ENCODE measurements around the gene H1-8. TPM values are rescaled to one million over a fixed set of nuclear protein-coding genes. Genes with fewer than 3 reads are reported as not detected.
A peak's percentile ranks its signal among the peaks of the same experiment; 100 is the strongest.
"Not testable (repeated sequence)": the region's sequence is repeated elsewhere in the genome, so short reads cannot be mapped to it uniquely, and the experiment has no call there.

The H1-8 gene
- total and polyA plus RNA-seq, 11 donors: not detected

DNA sequence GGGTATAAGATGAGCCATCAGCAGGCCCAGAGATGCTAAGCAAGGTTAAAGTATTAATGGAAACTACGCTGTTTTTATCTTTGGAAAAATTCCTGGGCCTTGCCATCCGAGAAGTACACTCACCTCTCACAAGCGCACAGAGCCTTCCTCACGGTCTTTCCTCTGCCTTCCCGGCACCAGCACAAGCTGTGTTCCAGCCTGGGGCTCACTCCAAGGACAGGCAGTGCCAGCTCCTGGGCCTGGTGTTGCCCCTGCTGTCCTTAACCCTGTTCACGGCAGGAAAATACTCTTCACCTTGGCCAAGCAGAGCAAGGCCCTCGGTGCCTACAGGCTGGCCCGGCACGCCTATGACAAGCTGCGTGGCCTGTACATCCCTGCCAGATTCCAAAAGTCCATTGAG lies 28.9 kb upstream of the H1-8 start:
- H3K9me3 ChIP-seq: no peaks in the 10 kb centered on the region
- WGBS, 4 donors: 82 to 96% (median 88%) methylated on average over 10 of the region's 10 CpGs
- no peaks in the 10 kb centered on the region for H3K27me3 ChIP-seq
- peak; percentile 23 to 60 (median 40) for ATAC-seq
- no peak for TF ChIP-seq POLR2A (IDR thresholded peaks at IDR 0.05)
- TF ChIP-seq, protein P1, sequence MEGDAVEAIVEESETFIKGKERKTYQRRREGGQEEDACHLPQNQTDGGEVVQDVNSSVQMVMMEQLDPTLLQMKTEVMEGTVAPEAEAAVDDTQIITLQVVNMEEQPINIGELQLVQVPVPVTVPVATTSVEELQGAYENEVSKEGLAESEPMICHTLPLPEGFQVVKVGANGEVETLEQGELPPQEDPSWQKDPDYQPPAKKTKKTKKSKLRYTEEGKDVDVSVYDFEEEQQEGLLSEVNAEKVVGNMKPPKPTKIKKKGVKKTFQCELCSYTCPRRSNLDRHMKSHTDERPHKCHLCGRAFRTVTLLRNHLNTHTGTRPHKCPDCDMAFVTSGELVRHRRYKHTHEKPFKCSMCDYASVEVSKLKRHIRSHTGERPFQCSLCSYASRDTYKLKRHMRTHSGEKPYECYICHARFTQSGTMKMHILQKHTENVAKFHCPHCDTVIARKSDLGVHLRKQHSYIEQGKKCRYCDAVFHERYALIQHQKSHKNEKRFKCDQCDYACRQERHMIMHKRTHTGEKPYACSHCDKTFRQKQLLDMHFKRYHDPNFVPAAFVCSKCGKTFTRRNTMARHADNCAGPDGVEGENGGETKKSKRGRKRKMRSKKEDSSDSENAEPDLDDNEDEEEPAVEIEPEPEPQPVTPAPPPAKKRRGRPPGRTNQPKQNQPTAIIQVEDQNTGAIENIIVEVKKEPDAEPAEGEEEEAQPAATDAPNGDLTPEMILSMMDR (IDR thresholded peaks at IDR 0.05): no peak
- peak in 1 of 5 donors; percentile 53 for DNase-seq
- peaks cover 0 to 11% (median 2%) of the 10 kb centered on the region in 12 donors for H3K4me1 ChIP-seq
- peaks cover 0 to 50% (median 16%) of the 10 kb centered on the region in 9 donors for H3K36me3 ChIP-seq
- no peak overlapping the region for H3K4me3 ChIP-seq
- no peak overlapping the region for H3K27ac ChIP-seq
- intact Hi-C loops (cut with DNase I): no loop called here

- Histone ChIP-seq H3K4me1 (peaks cover 0 to 11% (median 2%) of the 10 kb centered on the region in 12 donors), H3K36me3 (peaks cover 0 to 55% (median 16%) of the 10 kb centered on the region in 9 donors), H3K9me3 (no peaks in the 10 kb centered on the region), H3K4me3 (no peak overlapping the region), H3K27ac (no peak overlapping the region), H3K27me3 (no peaks in the 10 kb centered on the region)
- intact Hi-C loops (cut with DNase I): no loop called here
- 97 to 100% (median 97%) methylated on average over 6 of the region's 6 CpGs for WGBS, 4 donors
- TF ChIP-seq POLR2A (IDR thresholded peaks at IDR 0.05): no peak
- TF ChIP-seq, protein P1 (IDR thresholded peaks at IDR 0.05): no peak
- no peak for DNase-seq
- ATAC-seq: no peak
Measured at GRCh38 chr3:129514563-129514962, 28.4 kb upstream of the H1-8 start.

- Histone ChIP-seq H3K36me3 (peaks cover 0 to 58% (median 16%) of the 10 kb centered on the region in 9 donors), H3K4me1 (peaks cover 0 to 11% (median 2%) of the 10 kb centered on the region in 12 donors)
- H3K27me3 ChIP-seq; H3K9me3 ChIP-seq; DNase-seq; ATAC-seq; H3K27ac ChIP-seq; H3K4me3 ChIP-seq; intact Hi-C loops (cut with DNase I): not testable (repeated sequence)
- 88 to 96% (median 92%) methylated on average over 12 to 22 of the region's 25 CpGs for WGBS, 4 donors
Measured at GRCh38 chr3:129515108-129515820, 27.7 kb upstream of the H1-8 start.

GRCh38 chr3:129515821-129516432 lies 27.0 kb upstream of the H1-8 start:
- H3K4me3 ChIP-seq; intact Hi-C loops (cut with DNase I); H3K4me1 ChIP-seq; H3K27ac ChIP-seq; DNase-seq; ATAC-seq; H3K27me3 ChIP-seq; H3K9me3 ChIP-seq: not testable (repeated sequence)
- WGBS, 4 donors: 86 to 93% (median 91%) methylated on average over 5 to 7 of the region's 7 CpGs
- peaks cover 0 to 52% (median 16%) of the 10 kb centered on the region in 9 donors for H3K36me3 ChIP-seq

- intact Hi-C loops (cut with DNase I): no loop called here
- DNase-seq (no peak), ATAC-seq (no peak)
- Histone ChIP-seq H3K9me3 (no peaks in the 10 kb centered on the region), H3K4me3 (no peak overlapping the region), H3K4me1 (no peaks in the 10 kb centered on the region), H3K27me3 (no peaks in the 10 kb centered on the region), H3K27ac (no peak overlapping the region), H3K36me3 (peaks cover 0 to 50% (median 5%) of the 10 kb centered on the region in 9 donors)
- WGBS, 4 donors: 84 to 92% (median 90%) methylated on average over 5 to 7 of the region's 7 CpGs
- no peak for TF ChIP-seq POLR2A (IDR thresholded peaks at IDR 0.05)
- TF ChIP-seq, protein P1 (IDR thresholded peaks at IDR 0.05): no peak
Measured at GRCh38 chr3:129517516-129517915, 25.5 kb upstream of the H1-8 start.

All from heart left ventricle (tissue), 16 donors.